CMK (cell line): ENCODE results near the gene CLCNKB.
"Not testable (repeated sequence)": the region's sequence is repeated elsewhere in the genome, so short reads cannot be mapped to it uniquely, and the experiment has no call there.

Source experiments
- DNase-seq: peaks from one replicate; pipeline ENCODE4 v3.0.0-alpha.2; 2010; ENCODE audit warnings: low read depth

CLCNKB gene

GRCh38 chr1:16033103-16033632 lies 10.4 kb upstream of the CLCNKB start:
- not testable (repeated sequence) for DNase-seq

- DNase-seq: not testable (repeated sequence)
These were observed 7.1 kb upstream of the CLCNKB start for GRCh38 chr1:16036461-16036860.

GRCh38 chr1:16038620-16038912 lies 5.0 kb upstream of the CLCNKB start:
- no peak for DNase-seq

DNA sequence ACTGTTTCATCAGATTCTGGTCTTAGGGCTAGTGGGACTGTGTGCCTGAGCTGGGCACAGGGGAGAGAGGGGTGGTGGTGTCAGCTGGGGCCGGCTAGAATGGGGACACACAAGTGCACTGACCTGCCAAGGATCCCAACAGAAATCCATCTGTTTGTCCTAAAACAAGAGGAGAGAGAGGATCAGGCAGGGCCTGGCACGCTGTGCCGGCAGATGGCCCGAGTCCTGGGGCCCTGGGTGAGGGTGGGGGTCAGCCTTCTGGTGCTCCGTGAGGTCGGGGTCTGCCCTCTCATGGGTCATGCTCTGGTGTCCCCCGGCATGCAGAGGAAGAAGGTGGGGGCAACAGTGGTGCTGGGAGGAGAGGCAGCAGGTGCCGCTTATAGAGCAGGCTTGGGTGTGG lies 3.7 kb upstream of the CLCNKB start:
- DNase-seq: not testable (repeated sequence)

DNA sequence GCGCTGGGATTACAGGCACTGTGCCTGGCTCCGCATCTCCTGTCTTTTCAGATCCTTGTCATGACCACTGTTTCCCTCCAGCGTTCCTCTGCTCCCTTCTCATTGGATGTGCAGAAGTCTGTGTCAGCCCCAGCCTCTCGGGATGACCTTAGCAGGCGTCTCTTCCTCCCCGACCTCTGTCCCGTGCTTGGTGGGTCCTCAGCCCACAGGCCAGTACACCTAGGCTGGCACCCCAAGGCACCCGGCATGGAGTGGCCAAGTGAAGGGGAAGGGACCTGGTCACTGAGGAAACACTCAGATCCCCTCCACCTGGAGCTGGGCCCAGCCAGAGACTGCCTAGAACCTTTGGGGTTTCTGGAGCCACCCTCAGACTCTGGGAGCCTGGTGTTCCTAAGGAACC lies 2.4 kb upstream of the CLCNKB start:
- no peak for DNase-seq

DNA sequence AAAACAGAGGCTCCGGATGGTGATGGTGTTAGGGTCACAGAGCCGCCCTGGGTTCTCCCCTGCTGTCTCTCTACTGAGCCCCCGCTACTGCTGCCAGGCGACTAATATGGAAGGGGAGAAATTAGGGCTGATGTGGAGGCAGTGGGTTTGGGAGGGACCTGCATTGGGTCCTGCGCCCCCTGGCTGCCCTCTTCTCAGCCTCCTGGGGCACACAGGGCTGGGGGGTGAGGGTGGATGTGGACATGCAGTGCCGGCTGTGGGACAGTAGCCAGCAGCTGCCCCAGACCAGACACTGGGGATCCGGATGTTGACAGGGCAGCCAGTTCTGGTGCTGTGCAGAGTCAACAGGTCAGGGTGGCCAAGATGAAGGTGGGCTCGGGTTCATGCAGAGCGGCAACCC lies 1.5 kb upstream of the CLCNKB start:
- DNase-seq: no peak

DNA sequence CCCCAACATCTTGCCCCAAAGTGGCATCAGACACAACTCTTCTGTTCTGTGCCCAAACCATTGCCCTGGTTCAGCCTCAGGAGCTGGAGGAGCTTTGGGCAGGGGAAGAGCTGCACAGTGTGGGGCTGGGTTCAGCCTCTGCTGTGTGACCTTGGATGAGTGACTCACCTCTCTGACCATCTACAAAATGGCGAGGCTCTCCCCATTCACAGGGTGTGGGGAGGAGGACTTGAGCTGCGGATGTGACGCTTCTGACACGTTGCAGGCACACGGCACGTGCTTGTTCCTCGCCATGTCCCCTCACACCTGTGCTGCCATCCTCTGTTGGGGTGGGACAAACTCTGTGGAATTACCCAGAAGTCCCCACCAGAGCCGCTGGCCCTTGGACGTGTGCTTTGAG lies 928 bp upstream of the CLCNKB start:
- not testable (repeated sequence) for DNase-seq

DNA sequence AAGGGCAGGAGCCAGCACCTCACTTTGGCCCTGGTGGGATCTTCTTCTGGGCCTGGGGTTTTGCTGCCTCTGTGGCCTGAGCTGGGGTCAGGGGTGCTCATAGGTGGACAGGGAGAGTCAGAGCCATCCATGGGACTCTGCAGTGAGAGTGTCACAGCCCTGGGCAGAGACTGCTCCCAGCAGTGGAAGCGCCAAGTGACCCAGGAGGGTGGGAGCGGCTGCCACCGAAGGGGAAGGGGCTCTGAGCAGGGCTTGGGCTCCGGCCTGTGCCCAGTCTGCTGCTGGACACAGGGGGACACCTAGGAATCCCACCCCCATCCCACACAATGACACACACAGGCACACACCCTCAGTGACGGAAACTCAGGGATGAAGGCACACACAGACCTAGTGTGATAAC lies 368 bp downstream of the CLCNKB start:
- no peak for DNase-seq

GRCh38 chr1:16046842-16047241 lies 3.3 kb downstream of the CLCNKB start:
- DNase-seq: no peak

- no peak for DNase-seq
These were observed 4.4 kb downstream of the CLCNKB start for GRCh38 chr1:16047791-16048475.

- DNase-seq: peak; percentile 42
These were observed 5.1 kb downstream of the CLCNKB start for GRCh38 chr1:16048573-16049189.

DNA sequence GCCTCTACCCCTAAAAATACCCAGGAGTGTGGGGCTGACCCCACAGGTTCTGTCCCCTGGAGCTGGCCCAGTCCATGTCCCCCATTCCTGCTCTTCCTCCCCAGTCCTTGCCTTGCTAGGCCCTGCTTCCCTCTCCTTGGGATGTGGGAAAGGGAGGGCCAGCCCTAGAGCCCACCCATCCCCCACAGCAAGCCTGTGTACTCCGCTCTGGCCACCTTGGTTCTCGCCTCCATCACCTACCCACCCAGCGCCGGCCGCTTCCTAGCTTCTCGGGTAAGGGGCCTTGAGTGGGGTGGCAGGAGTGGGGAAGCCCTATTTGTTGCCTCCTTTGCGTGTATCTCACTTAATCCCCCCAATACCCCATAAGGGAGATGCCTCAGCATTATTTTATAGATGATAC lies 6.7 kb downstream of the CLCNKB start:
- no peak for DNase-seq

- DNase-seq: no peak
These were observed 7.5 kb downstream of the CLCNKB start for GRCh38 chr1:16051039-16051438.

- not testable (repeated sequence) for DNase-seq
These were observed 8.4 kb downstream of the CLCNKB start for GRCh38 chr1:16051949-16052348.

GRCh38 chr1:16053781-16054502 lies 10.4 kb downstream of the CLCNKB start:
- peak; percentile 89 for DNase-seq

DNA sequence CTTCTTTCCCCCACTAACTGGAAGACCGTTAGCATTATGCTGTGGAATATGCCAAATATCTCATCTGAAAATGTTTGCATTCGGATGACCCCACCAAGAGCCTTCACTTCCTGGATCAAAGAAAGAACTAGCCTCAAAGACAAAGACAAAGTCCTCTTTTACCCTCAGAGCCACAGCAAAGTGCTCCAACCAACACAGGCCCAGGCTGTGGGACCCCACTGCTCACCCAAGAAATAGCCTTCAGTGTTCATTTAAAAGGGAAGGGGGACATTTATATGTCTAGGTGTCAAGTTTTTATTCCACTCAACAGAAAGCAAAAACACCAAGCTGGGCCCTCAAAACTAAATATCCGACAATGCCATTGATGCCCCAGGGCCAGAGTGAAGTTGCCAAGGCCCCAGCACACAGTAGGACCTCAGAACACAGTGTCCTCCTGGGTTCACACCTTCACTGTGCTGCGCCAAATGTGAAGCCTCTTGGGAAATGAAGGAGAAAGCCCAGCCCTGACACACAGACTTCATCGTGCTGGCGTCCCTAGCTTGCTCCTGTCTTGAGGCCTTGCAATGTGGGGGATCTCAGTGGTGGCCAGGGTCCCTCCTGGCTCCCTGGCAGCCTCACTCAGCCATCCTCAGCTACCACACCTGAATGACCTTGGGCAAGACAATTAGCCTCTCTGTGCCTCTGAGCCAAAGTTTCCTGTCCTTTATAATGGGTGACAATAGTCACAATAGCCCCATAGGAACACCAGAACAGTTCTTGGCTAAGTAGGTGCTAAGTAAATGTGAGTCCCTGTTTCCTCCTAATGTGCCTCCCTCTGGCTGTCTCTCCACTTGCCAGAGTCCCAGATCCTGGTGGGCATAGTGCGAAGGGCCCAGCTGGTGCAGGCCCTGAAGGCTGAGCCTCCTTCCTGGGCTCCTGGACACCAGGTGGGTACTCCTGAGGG lies 11.3 kb downstream of the CLCNKB start:
- no peak for DNase-seq

GRCh38 chr1:16055613-16056520 lies 12.3 kb downstream of the CLCNKB start:
- peak; percentile 97 for DNase-seq

- not testable (repeated sequence) for DNase-seq
These were observed 12.9 kb downstream of the CLCNKB start for GRCh38 chr1:16056521-16056912.

- DNase-seq: not testable (repeated sequence)
These were observed 13.8 kb downstream of the CLCNKB start for GRCh38 chr1:16057314-16057915.

- not testable (repeated sequence) for DNase-seq
These were observed 15.0 kb downstream of the CLCNKB start for GRCh38 chr1:16058394-16059120.
